ENCODE results near the gene DOP1B.
A peak's percentile ranks its signal among the peaks of the same experiment; 100 is the strongest.
"Not testable (repeated sequence)": the region's sequence is repeated elsewhere in the genome, so short reads cannot be mapped to it uniquely, and the experiment has no call there.

The DOP1B gene

GRCh38 chr21:36156815-36157670 lies at the start of gene DOP1B:
Gene DOP1B (plus strand): TSS chr21:36156824. CDS start chr21:36164734, 7,910 bp downstream.
- peak; percentile 70 for DNase-seq (ENCODE audit: low spot score)

- DNase-seq (ENCODE audit: low spot score): no peak
Observed at GRCh38 chr21:36109868-36110267, 46.8 kb upstream of the DOP1B start.

GRCh38 chr21:36111238-36111637 lies 45.4 kb upstream of the DOP1B start:
- no peak for DNase-seq (ENCODE audit: low spot score)

- no peak for DNase-seq (ENCODE audit: low spot score)
Observed at GRCh38 chr21:36113647-36114428, 42.8 kb upstream of the DOP1B start.

GRCh38 chr21:36115138-36115730 lies 41.4 kb upstream of the DOP1B start:
- no peak for DNase-seq (ENCODE audit: low spot score)

GRCh38 chr21:36117286-36117741 lies 39.3 kb upstream of the DOP1B start:
- no peak for DNase-seq (ENCODE audit: low spot score)

GRCh38 chr21:36120304-36120888 lies 36.2 kb upstream of the DOP1B start:
- DNase-seq (ENCODE audit: low spot score): no peak

GRCh38 chr21:36122977-36123376 lies 33.6 kb upstream of the DOP1B start:
- DNase-seq (ENCODE audit: low spot score): no peak

- DNase-seq (ENCODE audit: low spot score): no peak
Observed at GRCh38 chr21:36124395-36124794, 32.2 kb upstream of the DOP1B start.

- DNase-seq (ENCODE audit: low spot score): peak; percentile 60
Observed at GRCh38 chr21:36125512-36126207, 31.0 kb upstream of the DOP1B start.

- DNase-seq (ENCODE audit: low spot score): no peak
Observed at GRCh38 chr21:36126208-36126565, 30.4 kb upstream of the DOP1B start.

GRCh38 chr21:36126621-36127110 lies 30.0 kb upstream of the DOP1B start:
- DNase-seq (ENCODE audit: low spot score): no peak

- DNase-seq (ENCODE audit: low spot score): no peak
Observed at GRCh38 chr21:36127250-36127904, 29.2 kb upstream of the DOP1B start.

GRCh38 chr21:36127977-36128376 lies 28.6 kb upstream of the DOP1B start:
- DNase-seq (ENCODE audit: low spot score): no peak

- no peak for DNase-seq (ENCODE audit: low spot score)
Observed at GRCh38 chr21:36129219-36129618, 27.4 kb upstream of the DOP1B start.

GRCh38 chr21:36130414-36130762 lies 26.2 kb upstream of the DOP1B start:
- not testable (repeated sequence) for DNase-seq (ENCODE audit: low spot score)

- not testable (repeated sequence) for DNase-seq (ENCODE audit: low spot score)
Observed at GRCh38 chr21:36130839-36131238, 25.8 kb upstream of the DOP1B start.

GRCh38 chr21:36132696-36133095 lies 23.9 kb upstream of the DOP1B start:
- DNase-seq (ENCODE audit: low spot score): no peak

- DNase-seq (ENCODE audit: low spot score): peak; percentile 63
Observed at GRCh38 chr21:36134803-36135390, 21.7 kb upstream of the DOP1B start, which contains the start of gene CBR3. Gene CBR3 (plus strand): TSS chr21:36135079. CDS start chr21:36135193, 114 bp downstream.

GRCh38 chr21:36135391-36136102 lies 21.1 kb upstream of the DOP1B start:
- peak; percentile 76 for DNase-seq (ENCODE audit: low spot score)

Measured in D341Med (cell line).